ENCODE data around the gene RHBDL1.
A peak's percentile ranks its signal among the peaks of the same experiment; 100 is the strongest.

RHBDL1 gene

DNA sequence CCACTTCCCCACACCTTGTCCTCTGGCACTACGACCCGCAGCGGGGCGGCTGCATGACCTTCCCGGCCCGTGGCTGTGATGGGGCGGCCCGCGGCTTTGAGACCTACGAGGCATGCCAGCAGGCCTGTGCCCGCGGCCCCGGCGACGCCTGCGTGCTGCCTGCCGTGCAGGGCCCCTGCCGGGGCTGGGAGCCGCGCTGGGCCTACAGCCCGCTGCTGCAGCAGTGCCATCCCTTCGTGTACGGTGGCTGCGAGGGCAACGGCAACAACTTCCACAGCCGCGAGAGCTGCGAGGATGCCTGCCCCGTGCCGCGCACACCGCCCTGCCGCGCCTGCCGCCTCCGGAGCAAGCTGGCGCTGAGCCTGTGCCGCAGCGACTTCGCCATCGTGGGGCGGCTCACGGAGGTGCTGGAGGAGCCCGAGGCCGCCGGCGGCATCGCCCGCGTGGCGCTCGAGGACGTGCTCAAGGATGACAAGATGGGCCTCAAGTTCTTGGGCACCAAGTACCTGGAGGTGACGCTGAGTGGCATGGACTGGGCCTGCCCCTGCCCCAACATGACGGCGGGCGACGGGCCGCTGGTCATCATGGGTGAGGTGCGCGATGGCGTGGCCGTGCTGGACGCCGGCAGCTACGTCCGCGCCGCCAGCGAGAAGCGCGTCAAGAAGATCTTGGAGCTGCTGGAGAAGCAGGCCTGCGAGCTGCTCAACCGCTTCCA is 42.0 kb upstream of the RHBDL1 start:
- Histone ChIP-seq H3K4me1 (ENCODE audit: control extremely low read depth in 1 of 4, control insufficient read depth in 4 of 4, insufficient read depth in 4 of 4, low read length in 3 of 4) (peaks cover 0 to 34% (median 30%) of the 10 kb centered on the region in 4 experiments), H3K9me3 (ENCODE audit: control extremely low read depth in 1 of 5, control insufficient read depth in 4 of 5, insufficient read depth in 2 of 5, low read depth in 1 of 5, low read length in 4 of 5) (no peaks in the 10 kb centered on the region), H3K27me3 (replicated peaks in 2 of 5; ENCODE audit: control insufficient read depth in 4 of 5, insufficient read depth in 5 of 5, low read length in 4 of 5) (peaks cover 0 to 7% (median 0%) of the 10 kb centered on the region in 5 experiments), H3K27ac (ENCODE audit: insufficient read depth in 1 of 2, low read depth in 1 of 2, low read length in 2 of 2, poor library complexity in 1 of 2, severe bottlenecking in 2 of 2) (no peak overlapping the region), H3K36me3 (ENCODE audit: control insufficient read depth in 4 of 4, insufficient read depth in 4 of 4, low read length in 3 of 4) (peaks cover 0 to 29% (median 17%) of the 10 kb centered on the region in 4 experiments), H3K4me3 (ENCODE audit: control insufficient read depth in 1 of 7, extremely low read depth in 1 of 7, insufficient read depth in 4 of 7, low read depth in 2 of 7, low read length in 6 of 7) (no peak overlapping the region)
- DNase-seq, result no peak
- 98% methylated on average over 69 of the region's 74 CpGs for WGBS (ENCODE audit: insufficient coverage)
- ChIA-PET CTCF (interaction anchor here (1.4 kb wide), 1 partner anchor 26 kb away, joined by 3 read pairs; no protein-coding TSS in a partner anchor), POLR2A (no interaction called here)

DNA sequence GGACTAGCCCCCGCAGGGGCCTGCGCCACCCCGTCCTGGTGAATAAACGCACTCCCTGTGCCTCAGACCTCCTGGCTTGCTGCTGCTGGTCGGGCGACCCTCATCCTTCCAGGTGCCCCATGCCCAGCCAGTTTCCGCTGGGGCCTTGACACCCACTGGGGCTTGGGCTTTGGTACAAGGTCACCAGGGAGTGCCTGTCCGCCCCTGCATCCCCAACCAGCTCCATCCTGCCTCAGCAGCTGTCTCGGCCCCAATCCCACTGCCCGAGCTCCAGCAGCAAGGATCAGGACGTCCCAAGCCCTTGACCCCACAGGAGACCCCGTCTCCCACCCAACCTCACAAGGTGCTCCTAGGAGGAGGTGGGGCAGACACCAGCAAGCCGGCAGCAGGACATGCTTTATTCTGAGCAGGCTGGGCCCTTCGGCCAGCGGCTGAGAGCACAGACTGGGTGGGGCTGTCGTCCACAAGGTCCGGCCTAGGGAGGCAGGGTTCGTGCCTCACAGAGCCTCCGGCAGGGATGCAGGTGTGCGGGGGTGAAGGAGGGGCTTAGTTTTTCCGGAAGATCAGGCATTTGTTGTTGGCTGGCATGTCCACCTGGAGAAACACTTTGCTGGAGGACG is 41.3 kb upstream of the RHBDL1 start:
- no peak overlapping the region for H3K4me3 ChIP-seq (ENCODE audit: control insufficient read depth in 1 of 7, extremely low read depth in 1 of 7, insufficient read depth in 4 of 7, low read depth in 2 of 7, low read length in 6 of 7)
- H3K4me1 ChIP-seq (ENCODE audit: control extremely low read depth in 1 of 4, control insufficient read depth in 4 of 4, insufficient read depth in 4 of 4, low read length in 3 of 4), result peaks cover 0 to 34% (median 30%) of the 10 kb centered on the region in 4 experiments
- WGBS (ENCODE audit: insufficient coverage), result 97% methylated on average over 19 of the region's 22 CpGs
- POLR2A ChIA-PET, result no interaction called here
- peaks cover 0 to 24% (median 15%) of the 10 kb centered on the region in 4 experiments for H3K36me3 ChIP-seq (ENCODE audit: control insufficient read depth in 4 of 4, insufficient read depth in 4 of 4, low read length in 3 of 4)
- H3K9me3 ChIP-seq (ENCODE audit: control extremely low read depth in 1 of 5, control insufficient read depth in 4 of 5, insufficient read depth in 2 of 5, low read depth in 1 of 5, low read length in 4 of 5), result no peaks in the 10 kb centered on the region
- no peak for DNase-seq
- H3K27me3 ChIP-seq (replicated peaks in 2 of 5; ENCODE audit: control insufficient read depth in 4 of 5, insufficient read depth in 5 of 5, low read length in 4 of 5), result peaks cover 0 to 7% (median 0%) of the 10 kb centered on the region in 5 experiments
- no peak overlapping the region for H3K27ac ChIP-seq (ENCODE audit: insufficient read depth in 1 of 2, low read depth in 1 of 2, low read length in 2 of 2, poor library complexity in 1 of 2, severe bottlenecking in 2 of 2)
- CTCF ChIA-PET, result interaction anchor here (1.4 kb wide), 1 partner anchor 26 kb away, joined by 3 read pairs; no protein-coding TSS in a partner anchor

DNA sequence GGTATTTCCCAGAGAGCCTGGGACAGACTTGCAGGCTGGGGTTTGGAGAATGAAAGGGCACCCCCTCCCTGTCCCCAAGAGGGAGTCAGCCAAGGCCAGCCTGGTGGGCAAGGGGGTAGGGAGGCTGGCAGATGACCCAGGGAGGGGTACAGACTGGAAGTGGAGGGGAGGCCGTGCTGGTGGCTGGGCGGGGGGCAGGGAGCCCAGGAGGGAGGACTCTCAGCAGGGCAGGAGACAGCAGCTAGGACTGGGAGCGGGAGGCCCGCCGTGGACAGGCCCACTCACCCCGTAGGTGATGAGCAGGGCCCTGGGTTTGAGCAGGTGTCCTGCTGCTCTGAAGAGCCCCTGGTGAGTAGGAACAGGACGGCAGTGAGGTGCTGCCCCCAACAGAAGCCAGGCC is 40.5 kb upstream of the RHBDL1 start:
- peak overlapping the region in 5 of 7 experiments; percentile 23 to 92 (median 85) for H3K4me3 ChIP-seq (ENCODE audit: control insufficient read depth in 1 of 7, extremely low read depth in 1 of 7, insufficient read depth in 4 of 7, low read depth in 2 of 7, low read length in 6 of 7)
- H3K36me3 ChIP-seq (ENCODE audit: control insufficient read depth in 4 of 4, insufficient read depth in 4 of 4, low read length in 3 of 4), result peaks cover 0 to 24% (median 15%) of the 10 kb centered on the region in 4 experiments
- no peaks in the 10 kb centered on the region for H3K9me3 ChIP-seq (ENCODE audit: control extremely low read depth in 1 of 5, control insufficient read depth in 4 of 5, insufficient read depth in 2 of 5, low read depth in 1 of 5, low read length in 4 of 5)
- peaks cover 0 to 34% (median 30%) of the 10 kb centered on the region in 4 experiments for H3K4me1 ChIP-seq (ENCODE audit: control extremely low read depth in 1 of 4, control insufficient read depth in 4 of 4, insufficient read depth in 4 of 4, low read length in 3 of 4)
- peaks cover 0 to 7% (median 0%) of the 10 kb centered on the region in 5 experiments for H3K27me3 ChIP-seq (replicated peaks in 2 of 5; ENCODE audit: control insufficient read depth in 4 of 5, insufficient read depth in 5 of 5, low read length in 4 of 5)
- no peak overlapping the region for H3K27ac ChIP-seq (ENCODE audit: insufficient read depth in 1 of 2, low read depth in 1 of 2, low read length in 2 of 2, poor library complexity in 1 of 2, severe bottlenecking in 2 of 2)
- POLR2A ChIA-PET, result no interaction called here
- CTCF ChIA-PET, result no interaction called here
- DNase-seq, result no peak
- WGBS (ENCODE audit: insufficient coverage), result 98% methylated on average over 7 of the region's 7 CpGs

DNA sequence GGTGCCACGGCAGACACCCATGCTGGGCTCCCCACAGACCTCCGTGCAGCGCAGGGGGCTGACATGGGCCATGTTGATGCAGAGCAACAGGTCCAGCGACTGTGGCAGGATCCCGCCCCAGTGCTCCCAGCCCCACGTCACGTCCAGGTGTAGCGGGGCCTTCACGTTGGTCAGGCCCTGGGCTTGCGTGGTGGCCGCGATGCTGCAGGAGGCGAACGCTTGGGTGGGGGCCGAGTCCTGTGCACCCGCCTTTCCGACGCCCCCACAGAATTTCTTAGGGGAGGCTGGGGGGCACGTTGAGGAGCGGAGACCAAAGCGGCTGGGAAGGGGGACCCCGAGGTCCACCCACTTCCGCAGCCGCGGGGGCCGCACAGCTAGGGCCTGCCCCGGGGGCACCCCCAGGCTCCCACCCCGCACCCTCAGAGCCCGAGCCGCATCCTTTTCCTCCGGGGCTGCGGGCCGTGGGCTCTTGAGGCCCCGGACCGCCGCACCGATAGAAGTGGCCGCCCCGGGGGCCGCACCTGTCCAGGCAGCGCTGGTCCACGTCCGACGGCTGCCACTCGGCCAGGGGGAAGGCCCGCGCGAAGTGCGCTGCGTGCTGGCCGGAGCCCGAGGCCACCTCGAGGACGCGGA is 39.8 kb upstream of the RHBDL1 start:
- peaks cover 0 to 34% (median 32%) of the 10 kb centered on the region in 4 experiments for H3K4me1 ChIP-seq (ENCODE audit: control extremely low read depth in 1 of 4, control insufficient read depth in 4 of 4, insufficient read depth in 4 of 4, low read length in 3 of 4)
- peaks cover 0 to 5% (median 0%) of the 10 kb centered on the region in 5 experiments for H3K27me3 ChIP-seq (replicated peaks in 2 of 5; ENCODE audit: control insufficient read depth in 4 of 5, insufficient read depth in 5 of 5, low read length in 4 of 5)
- H3K27ac ChIP-seq (ENCODE audit: insufficient read depth in 1 of 2, low read depth in 1 of 2, low read length in 2 of 2, poor library complexity in 1 of 2, severe bottlenecking in 2 of 2), result peak overlapping the region in 1 of 2 experiments; percentile 91
- H3K36me3 ChIP-seq (ENCODE audit: control insufficient read depth in 4 of 4, insufficient read depth in 4 of 4, low read length in 3 of 4), result peaks cover 0 to 24% (median 15%) of the 10 kb centered on the region in 4 experiments
- POLR2A ChIA-PET, result interaction anchor here (0.6 kb wide), 1 partner anchor 11 kb away, joined by 4 read pairs; no protein-coding TSS in a partner anchor
- no peaks in the 10 kb centered on the region for H3K9me3 ChIP-seq (ENCODE audit: control extremely low read depth in 1 of 5, control insufficient read depth in 4 of 5, insufficient read depth in 2 of 5, low read depth in 1 of 5, low read length in 4 of 5)
- DNase-seq, result no peak
- CTCF ChIA-PET, result interaction anchor here (0.9 to 3.3 kb wide), 7 partner anchors 13 to 67 kb away, joined by 3 to 9 read pairs (median 4); partner anchors contain the start of genes RHOT2 and WDR90
- 4% methylated on average over 45 of the region's 55 CpGs for WGBS (ENCODE audit: insufficient coverage)
- peak overlapping the region; percentile 81 to 96 (median 86) for H3K4me3 ChIP-seq (ENCODE audit: control insufficient read depth in 1 of 7, extremely low read depth in 1 of 7, insufficient read depth in 4 of 7, low read depth in 2 of 7, low read length in 6 of 7)

DNA sequence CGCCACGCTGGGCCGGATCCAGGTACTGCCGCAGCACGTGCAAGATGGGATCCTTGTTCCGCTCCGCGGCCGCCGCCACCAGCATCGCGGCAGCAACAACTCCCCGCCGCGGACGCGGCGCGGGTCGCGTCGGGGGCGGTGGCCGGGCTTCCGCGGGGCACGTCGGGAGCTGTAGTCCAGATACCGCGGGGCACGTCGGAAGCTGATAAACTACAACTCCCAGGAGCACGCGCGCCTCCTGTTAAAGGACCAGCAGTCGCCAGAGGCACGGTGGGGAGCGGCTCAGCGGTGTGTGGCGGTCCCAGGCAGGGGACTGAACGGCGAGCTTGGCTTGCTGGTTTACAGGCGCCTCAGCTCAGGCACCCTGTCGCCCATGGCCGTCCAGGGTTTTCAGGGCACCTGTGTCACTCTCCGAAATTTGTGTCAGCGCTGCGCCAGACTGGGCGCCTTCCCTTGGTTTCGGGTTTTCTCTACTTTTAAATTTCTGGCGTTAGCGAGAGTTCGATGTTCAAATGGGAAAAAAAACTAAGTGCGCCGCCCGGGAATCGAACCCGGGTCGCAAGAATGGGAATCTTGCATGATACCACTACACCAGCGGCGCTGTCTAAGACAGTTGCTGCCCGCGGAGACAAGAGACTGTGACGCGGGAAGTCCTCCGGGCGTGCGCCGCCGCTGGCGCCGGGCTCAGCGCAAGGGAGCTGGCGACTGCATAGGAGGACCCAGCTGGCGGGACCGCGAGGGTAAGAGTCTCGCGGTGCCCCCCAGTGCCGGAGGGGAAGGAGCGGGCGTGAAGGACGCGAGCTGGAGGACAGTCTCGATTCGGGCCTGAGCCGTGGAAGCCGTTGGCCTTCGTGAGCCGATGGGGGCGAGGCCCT is 39.0 kb upstream of the RHBDL1 start, which contains the start of gene METTL26:
Gene METTL26, minus strand, starts transcription at position 100 of the 875 bp plus-strand sequence. Its CDS starts 15 bp downstream, at position 85.
- Histone ChIP-seq H3K4me3 (ENCODE audit: control insufficient read depth in 1 of 7, extremely low read depth in 1 of 7, insufficient read depth in 4 of 7, low read depth in 2 of 7, low read length in 6 of 7) (peak within 1 kb of the TSS; percentile 81 to 96 (median 86)), H3K4me1 (ENCODE audit: control extremely low read depth in 1 of 4, control insufficient read depth in 4 of 4, insufficient read depth in 4 of 4, low read length in 3 of 4) (peaks cover 0 to 34% (median 33%) of the 10 kb centered on the region in 4 experiments), H3K27ac (ENCODE audit: insufficient read depth in 1 of 2, low read depth in 1 of 2, low read length in 2 of 2, poor library complexity in 1 of 2, severe bottlenecking in 2 of 2) (peak within 1 kb of the TSS; percentile 75 to 91), H3K27me3 (replicated peaks in 2 of 5; ENCODE audit: control insufficient read depth in 4 of 5, insufficient read depth in 5 of 5, low read length in 4 of 5) (peaks cover 0 to 2% (median 0%) of the 10 kb centered on the region in 5 experiments), H3K9me3 (ENCODE audit: control extremely low read depth in 1 of 5, control insufficient read depth in 4 of 5, insufficient read depth in 2 of 5, low read depth in 1 of 5, low read length in 4 of 5) (no peaks in the 10 kb centered on the region), H3K36me3 (ENCODE audit: control insufficient read depth in 4 of 4, insufficient read depth in 4 of 4, low read length in 3 of 4) (peaks cover 0 to 24% (median 15%) of the 10 kb centered on the region in 4 experiments)
- peak; percentile 94 to 97 (median 96) for DNase-seq
- POLR2A ChIA-PET, result interaction anchor here (0.9 to 1.1 kb wide), 2 partner anchors 24 to 100 kb away, joined by 3 read pairs; no protein-coding TSS in a partner anchor
- CTCF ChIA-PET, result interaction anchor here (0.7 to 3.3 kb wide), 9 partner anchors 13 to 68 kb away, joined by 3 to 9 read pairs (median 4); partner anchors contain the start of genes RHOT2 and WDR90
- WGBS (ENCODE audit: insufficient coverage), result under 1% methylated on average over 74 of the region's 91 CpGs

Measured in common myeloid progenitor, CD34-positive (primary cell).